ENCODE data around the gene ARHGEF5.
"Not testable (repeated sequence)": the region's sequence is repeated elsewhere in the genome, so short reads cannot be mapped to it uniquely, and the experiment has no call there.

DNA sequence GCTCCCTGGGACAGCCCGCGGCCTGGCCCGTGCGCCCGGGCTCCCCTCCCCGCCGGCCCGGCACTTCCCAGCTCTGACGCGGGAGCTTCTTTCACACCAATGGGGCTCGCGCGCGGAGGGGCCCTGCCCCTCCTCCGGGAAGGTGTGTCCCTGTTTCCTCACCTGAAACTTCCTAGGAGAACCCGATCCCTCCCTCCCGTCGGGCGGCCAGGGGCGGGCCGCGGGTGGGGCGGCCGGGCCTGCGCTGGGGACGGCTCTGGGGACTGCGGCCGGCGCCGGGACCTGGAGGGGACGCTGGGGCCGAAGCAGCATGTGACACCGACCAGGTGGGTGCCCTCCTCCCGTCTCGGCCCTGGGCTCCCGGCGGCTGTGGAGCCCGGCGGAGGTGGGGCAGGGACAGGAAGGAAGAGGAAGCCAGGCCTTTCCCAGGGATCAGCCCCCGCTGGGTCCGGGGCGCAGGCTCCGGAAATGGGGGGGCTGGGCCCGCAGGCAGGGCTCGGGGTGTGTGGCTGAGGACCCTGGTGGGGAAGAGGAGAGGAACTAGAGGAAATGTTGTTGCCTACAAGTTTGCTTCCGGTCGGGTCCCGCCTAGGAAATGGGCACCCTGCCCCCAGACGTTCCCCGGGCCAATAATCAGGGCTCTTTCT, at the start of gene ARHGEF5:
- TF ChIP-seq, protein P1, sequence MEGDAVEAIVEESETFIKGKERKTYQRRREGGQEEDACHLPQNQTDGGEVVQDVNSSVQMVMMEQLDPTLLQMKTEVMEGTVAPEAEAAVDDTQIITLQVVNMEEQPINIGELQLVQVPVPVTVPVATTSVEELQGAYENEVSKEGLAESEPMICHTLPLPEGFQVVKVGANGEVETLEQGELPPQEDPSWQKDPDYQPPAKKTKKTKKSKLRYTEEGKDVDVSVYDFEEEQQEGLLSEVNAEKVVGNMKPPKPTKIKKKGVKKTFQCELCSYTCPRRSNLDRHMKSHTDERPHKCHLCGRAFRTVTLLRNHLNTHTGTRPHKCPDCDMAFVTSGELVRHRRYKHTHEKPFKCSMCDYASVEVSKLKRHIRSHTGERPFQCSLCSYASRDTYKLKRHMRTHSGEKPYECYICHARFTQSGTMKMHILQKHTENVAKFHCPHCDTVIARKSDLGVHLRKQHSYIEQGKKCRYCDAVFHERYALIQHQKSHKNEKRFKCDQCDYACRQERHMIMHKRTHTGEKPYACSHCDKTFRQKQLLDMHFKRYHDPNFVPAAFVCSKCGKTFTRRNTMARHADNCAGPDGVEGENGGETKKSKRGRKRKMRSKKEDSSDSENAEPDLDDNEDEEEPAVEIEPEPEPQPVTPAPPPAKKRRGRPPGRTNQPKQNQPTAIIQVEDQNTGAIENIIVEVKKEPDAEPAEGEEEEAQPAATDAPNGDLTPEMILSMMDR (conservative IDR thresholded peaks at IDR 0.05; ENCODE audit: low read depth in 2 of 2): not testable (repeated sequence)
- TF ChIP-seq EZH2 (IDR thresholded peaks at IDR 0.05; ENCODE audit: low read depth, unreplicated experiment); POLR2AphosphoS5 (IDR thresholded peaks at IDR 0.05; ENCODE audit: low read depth): not testable (repeated sequence)
- TF ChIP-seq, protein P2, sequence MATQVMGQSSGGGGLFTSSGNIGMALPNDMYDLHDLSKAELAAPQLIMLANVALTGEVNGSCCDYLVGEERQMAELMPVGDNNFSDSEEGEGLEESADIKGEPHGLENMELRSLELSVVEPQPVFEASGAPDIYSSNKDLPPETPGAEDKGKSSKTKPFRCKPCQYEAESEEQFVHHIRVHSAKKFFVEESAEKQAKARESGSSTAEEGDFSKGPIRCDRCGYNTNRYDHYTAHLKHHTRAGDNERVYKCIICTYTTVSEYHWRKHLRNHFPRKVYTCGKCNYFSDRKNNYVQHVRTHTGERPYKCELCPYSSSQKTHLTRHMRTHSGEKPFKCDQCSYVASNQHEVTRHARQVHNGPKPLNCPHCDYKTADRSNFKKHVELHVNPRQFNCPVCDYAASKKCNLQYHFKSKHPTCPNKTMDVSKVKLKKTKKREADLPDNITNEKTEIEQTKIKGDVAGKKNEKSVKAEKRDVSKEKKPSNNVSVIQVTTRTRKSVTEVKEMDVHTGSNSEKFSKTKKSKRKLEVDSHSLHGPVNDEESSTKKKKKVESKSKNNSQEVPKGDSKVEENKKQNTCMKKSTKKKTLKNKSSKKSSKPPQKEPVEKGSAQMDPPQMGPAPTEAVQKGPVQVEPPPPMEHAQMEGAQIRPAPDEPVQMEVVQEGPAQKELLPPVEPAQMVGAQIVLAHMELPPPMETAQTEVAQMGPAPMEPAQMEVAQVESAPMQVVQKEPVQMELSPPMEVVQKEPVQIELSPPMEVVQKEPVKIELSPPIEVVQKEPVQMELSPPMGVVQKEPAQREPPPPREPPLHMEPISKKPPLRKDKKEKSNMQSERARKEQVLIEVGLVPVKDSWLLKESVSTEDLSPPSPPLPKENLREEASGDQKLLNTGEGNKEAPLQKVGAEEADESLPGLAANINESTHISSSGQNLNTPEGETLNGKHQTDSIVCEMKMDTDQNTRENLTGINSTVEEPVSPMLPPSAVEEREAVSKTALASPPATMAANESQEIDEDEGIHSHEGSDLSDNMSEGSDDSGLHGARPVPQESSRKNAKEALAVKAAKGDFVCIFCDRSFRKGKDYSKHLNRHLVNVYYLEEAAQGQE (IDR thresholded peaks at IDR 0.05; ENCODE audit: unreplicated experiment): not testable (repeated sequence)

Data from GM23338 (cell line).